ENCODE results near the gene SLC4A7.
"Not testable (repeated sequence)": the region's sequence is repeated elsewhere in the genome, so short reads cannot be mapped to it uniquely, and the experiment has no call there.

The SLC4A7 gene

DNA sequence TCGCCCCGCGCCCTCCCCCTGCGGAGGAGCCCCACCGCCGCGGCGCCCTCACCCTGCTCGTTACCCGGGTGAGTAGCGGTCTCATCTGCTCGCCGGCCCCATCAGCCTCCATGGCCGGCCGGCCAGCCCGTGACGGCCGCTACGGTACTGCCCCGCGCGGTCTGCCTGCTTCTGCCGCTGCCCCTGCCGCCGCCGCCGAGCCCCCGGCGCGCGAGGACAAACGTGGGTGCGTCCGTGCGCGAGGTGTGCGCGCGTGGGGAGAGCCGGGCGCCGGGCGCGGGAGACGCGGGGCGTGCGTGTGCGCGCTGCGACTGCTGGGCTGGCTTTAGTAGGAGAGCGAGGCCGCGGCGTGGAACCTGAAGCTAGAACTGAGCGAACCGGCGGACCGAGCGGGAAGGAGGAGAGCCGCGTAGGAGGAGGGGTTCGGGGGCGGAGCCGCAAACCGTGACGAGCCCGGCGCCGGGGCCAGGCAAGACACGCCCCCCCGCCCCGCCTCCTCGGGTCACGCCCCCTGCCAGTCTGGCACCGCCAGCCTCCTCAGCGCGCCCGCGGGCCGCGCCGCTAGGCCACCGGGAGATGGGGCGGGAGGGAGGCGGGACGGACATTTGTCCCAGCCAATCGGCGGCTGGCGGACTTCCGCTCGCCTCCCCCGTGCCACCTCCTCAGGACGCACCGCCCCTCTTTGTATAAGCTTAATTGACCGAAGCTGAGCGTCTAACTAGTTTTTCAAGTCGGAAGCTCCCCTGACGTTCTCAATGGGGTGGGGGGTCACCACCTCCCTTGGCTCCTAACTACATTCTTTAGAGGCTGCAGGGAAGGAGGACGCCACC is at the start of gene SLC4A7:
Gene SLC4A7, minus strand, starts transcription at position 370 of the 830 bp plus-strand sequence. Its CDS starts 258 bp downstream, at position 112.
- DNase-seq (ENCODE audit: extremely low read depth in 1 of 2, low read depth in 1 of 2) = peak; percentile 94 to 100

DNA sequence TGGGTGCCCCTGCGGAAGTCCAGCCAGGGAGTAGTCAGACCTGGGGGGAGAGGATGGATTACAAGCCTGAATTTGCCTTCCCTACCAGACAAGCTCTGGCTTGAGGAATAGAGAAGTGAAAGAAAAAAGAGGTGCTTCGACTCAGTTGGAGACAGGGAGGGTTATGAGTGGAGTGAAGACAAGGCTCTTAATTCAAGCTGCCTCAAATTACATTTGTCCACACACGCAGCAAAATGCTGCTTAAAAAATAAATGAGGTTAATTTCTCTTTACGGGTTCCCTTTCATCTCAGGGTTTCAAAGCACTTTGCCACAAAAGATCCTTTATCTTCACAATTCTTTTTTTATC is 49.0 kb upstream of the SLC4A7 start:
- no peak for DNase-seq (ENCODE audit: extremely low read depth in 1 of 2, low read depth in 1 of 2)

DNA sequence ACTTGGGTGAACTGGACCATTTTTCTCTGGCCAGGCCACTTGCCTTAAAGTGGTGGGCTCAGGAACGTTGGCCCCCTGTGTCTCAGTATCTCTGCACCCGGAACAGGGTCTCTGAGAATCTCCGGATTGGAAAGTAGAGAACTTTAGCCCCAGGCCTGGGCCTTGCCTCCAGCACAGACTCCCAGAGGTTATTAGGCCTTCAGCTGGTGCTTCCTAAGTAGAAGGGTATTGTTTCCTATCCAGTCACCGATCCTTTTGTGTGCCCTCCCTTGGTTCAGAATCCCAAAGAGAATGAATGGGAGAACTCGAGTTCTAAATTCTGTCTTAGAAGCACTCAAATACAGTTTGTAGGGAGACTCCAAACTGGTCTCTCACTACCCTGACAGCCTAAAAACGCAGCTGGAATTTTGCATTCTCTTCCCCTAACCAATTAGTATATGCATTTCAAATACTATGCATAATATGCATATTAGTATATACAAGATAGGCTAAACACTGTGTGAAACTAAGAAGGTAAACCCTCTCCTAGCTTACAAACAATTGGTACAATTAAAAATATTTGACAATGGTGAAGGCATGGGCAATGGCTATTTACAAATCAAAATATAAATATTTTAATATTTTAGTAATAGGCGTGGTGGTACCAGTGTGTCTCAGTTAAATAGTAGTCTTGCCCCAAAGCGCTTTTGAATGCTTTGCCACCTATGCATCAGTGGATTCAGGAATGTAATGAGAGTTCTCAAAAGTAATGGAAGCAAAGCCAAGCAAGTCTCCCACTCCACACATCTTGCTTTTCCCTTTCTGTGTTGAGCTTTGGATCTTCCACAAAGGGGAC is 48.5 kb upstream of the SLC4A7 start:
- no peak for DNase-seq (ENCODE audit: extremely low read depth in 1 of 2, low read depth in 1 of 2)

DNA sequence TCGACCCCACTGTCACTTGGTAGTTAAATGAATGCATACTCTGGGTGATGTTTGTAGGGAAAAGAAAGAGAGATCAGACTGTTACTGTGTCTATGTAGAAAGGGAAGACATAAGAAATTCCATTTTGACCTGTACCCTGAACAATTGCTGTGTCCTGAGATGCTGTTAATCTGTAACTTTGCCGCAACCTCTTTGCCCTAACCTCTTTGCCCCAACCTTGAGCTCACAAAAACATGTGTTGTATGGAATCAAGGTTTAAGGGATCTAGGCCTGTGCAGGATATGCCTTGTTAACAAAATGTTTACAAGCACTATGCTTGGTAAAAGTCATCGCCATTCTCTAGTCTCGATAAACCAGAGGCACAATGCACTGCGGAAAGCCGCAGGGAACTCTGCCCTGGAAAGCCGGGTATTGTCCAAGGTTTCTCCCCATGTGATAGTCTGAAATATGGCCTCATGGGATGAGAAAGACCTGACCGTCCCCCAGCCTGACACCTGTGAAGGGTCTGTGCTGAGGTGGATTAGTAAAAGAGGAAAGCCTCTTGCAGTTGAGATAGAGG is 47.1 kb upstream of the SLC4A7 start:
- DNase-seq (ENCODE audit: extremely low read depth in 1 of 2, low read depth in 1 of 2) = not testable (repeated sequence)

DNA sequence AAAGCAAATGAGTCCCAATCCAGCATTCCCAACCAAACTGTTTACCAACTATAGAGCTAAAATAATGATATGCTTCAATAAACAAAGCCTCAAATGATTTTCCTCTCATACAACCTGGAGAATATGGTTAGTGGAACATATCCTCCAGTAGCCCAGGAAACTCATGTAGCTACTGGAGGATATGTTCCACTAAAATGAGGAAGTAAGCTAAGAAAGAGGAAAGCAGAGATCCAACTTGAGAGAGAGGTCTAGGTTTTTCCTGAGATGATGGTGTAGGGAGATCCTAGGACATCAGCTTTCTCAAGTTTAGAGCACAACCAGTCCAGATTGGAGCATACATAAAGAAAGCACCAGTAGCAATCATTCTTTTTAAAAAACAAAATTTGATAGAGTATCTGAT is 44.6 kb upstream of the SLC4A7 start:
- DNase-seq (ENCODE audit: extremely low read depth in 1 of 2, low read depth in 1 of 2) = no peak

DNA sequence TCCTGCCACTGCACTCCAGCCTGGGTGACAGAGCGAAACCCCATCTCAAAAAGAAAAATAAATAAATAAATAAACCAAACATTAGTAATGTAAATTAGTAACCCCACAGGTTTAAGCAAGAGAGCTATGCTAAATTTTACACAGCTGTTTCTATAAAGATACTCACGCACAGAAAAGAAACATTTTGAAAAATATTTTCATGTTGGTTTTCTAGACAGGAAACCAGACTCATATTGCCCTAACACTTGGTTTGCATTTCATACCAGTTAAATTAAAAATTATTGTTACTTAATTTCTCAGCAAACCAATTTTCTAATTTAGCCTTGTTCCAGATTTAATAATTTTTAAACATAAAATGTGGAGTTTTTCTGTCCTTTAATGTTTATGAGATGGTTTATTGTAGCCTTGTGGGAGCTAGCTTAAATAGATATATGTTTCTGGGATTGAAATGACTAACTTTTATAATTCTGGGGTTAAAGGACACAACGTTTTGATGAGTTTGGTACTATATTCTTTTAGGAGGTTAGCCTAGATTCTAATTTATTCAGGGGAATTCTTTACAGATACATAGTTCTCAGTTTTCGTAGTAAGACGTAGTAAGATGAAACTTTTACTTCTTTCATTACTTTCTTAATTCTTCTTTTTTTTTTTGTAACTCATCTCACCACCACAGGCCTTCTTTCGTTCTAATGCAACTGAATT is 42.6 kb upstream of the SLC4A7 start:
- DNase-seq (ENCODE audit: extremely low read depth in 1 of 2, low read depth in 1 of 2) = no peak

DNA sequence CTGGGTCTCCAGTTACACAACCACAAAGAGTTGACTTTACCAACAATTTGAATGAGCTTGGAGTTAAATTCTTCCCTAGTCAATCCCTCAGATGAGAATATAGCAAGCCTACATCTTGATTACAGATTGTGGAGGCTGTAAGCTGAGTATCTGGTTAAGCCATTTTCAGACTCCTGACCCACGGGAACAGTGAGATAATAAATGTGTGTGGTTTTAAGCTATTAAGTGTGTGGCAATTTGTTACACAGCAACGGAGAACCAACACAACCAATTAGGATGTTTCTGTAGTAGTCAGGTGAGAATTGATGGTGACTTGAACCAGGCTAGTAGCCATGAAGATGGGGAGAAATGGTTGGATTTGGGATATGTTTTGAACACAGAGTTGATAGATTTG is 37.7 kb upstream of the SLC4A7 start:
- DNase-seq (ENCODE audit: extremely low read depth in 1 of 2, low read depth in 1 of 2) = no peak

DNA sequence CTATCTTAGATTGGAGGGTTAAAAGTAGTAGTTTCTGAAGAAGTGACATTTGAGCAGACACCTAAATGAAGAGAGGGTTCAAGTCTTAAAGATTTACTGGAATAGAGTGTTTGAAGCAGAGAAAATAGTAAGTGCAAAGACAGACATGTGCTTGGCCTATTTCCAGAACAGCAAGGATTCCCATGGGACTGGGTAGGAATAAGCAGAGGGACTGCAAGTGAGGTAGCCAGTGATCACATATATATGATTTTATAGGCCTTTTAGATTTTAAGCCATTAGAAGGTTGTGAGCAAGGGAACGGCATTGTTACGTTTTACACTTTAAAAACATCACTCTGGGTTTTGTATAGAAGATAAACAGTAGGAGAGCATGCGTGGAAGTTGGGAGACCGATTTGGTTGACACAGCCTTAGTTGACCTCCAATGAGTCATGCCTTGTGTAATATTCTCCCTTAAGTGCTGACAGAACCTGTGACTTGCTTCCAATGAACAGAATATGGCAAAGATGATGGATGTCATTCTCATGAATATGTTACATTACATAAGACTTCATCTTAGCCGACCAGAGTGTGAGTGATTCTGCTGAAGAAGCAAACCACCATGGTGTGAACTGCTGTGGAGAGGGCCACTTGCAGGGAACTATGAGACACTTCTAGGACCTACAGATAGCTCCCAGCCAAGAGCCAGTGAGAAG is 37.1 kb upstream of the SLC4A7 start:
- DNase-seq (ENCODE audit: extremely low read depth in 1 of 2, low read depth in 1 of 2) = no peak

DNA sequence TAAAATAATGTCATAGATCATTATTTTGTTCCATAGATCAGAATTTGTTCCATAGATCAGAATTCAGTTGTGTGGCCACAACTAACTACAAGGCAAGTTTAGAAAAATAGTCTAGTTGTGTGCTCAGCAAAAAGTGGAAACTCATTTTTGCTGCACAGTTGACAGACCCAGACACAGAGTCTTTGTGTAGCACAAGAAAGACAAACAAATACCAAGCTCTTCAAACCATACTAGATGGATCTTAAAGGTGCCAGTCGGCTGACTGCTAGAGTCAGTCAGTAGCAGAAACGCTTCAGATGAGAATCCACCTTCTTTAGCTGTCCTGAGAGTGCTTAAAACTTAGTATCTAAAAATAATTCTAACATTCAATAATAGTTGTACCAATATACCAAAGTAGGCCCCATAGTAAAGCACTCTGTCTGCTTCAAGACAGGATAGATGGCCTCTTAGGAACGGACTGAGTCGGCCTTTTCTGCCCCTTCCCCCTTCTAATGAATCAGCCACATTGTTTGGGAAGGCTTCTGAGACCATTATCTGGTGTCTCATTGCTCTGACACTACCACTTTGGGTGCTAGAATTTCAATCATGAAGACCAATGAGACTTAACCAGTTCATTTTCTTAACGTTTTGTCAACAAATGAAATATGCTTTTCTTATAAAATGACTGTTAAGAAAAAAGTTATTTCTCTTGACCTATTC is 27.7 kb upstream of the SLC4A7 start:
- no peak for DNase-seq (ENCODE audit: extremely low read depth in 1 of 2, low read depth in 1 of 2)

DNA sequence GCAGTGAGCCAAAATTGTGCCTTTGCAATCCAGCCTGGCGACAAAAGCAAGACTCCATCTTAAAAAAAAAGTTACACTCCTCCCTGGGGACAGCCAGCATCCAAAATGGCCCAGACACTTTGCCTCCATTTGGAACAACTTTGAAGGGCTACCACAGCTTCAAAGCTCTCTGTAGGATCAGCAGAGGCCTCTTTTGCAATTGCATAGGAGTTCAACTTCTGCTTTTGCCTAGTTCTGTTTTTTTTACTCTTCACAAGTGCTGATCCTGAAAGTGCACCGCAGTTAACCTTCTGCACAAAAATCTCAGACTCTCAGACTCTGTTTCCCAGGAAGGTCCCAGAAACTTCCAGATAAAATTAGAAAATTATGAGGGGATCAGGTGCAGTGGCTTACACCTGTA is 25.2 kb upstream of the SLC4A7 start:
- DNase-seq (ENCODE audit: extremely low read depth in 1 of 2, low read depth in 1 of 2) = no peak

DNA sequence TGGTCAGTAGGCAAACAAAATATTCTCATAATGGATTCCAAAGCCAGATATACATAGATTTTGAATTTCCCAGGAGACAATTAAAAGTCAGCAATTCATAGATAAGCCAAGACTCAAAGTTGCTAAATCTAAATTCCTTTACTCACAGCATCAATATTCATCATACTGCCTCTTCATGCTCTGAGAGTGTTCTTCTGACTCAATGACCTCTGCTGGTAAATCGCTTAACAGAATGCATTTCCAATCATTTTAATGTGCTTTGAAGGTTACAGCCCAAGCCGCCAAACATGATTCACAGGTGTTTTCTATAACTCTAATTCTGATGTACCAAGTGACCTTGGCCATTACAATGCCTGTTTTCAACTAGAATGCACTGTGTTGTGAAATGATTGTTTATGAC is 24.2 kb upstream of the SLC4A7 start:
- DNase-seq (ENCODE audit: extremely low read depth in 1 of 2, low read depth in 1 of 2) = no peak

DNA sequence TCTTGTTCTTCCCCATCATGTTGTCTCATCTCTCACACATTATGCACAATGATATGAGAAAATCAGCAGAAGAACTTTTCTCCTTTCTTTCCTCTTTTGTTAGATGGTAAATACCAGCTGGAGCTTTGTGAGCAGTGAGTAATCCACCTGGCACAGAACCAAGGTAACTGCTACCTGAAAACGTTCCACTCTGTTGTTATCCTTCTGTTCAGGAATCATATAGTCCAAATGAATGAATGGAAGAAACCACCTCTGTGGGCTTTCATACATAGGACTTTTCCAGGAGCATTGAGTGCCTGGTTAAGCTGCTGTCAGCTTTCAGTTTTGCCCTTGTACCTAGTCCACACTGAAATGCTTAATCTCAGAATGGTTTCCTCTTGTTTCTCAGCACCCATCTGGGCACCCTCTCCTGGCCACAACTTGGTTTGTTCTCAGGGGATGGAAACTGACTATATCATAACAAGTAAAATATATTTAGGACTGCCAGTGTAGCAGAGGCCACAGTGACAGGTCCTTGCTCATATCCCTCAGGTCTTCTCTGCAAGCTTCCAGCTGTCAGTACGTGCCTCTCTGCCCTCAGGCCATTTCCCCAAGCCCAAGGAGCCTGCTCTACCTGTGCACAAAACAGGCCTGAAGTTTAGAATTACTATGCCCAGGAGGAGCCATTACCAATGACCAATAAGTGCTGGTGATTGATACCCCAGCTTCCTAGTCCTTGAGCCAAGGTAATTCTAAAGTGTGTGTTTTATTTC is 23.5 kb upstream of the SLC4A7 start:
- no peak for DNase-seq (ENCODE audit: extremely low read depth in 1 of 2, low read depth in 1 of 2)

DNA sequence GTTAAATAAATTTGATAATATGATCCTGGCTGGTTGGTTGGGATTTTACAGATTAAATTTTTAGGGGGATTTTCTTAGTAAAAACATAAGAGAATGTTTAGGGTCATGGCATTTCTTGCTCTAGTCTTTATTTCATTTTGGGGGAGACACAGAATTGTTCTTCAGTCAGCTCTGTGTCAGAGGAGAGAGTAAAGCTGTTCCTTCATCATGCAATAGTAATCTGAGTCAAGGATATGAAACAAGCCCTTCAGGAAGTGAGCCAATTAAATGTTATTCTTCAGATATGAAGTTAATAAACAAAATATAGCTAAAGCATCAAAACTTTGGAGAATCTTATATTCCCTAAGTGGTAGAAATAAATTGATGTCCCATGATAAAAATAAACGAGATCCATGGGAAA is 22.9 kb upstream of the SLC4A7 start:
- DNase-seq (ENCODE audit: extremely low read depth in 1 of 2, low read depth in 1 of 2) = no peak

DNA sequence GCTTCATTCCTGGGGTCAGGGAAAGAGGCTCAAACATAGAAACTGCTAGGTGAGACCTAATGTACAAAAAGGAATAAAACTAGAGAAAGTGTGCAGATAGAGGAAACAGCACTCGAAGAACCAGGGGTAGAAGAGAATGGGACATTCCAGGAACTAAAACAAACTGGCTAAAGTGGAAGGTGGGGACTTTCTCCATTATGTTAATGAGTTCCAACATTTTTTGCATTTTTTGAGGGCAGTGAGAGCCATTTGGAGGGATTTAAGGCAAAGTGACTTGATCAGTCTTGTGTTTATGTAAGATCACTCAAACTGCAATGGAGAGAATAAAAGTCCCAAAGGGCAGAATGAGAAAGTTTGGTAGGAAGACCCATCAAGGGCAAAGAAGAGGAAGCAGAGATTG is 20.6 kb upstream of the SLC4A7 start:
- no peak for DNase-seq (ENCODE audit: extremely low read depth in 1 of 2, low read depth in 1 of 2)

DNA sequence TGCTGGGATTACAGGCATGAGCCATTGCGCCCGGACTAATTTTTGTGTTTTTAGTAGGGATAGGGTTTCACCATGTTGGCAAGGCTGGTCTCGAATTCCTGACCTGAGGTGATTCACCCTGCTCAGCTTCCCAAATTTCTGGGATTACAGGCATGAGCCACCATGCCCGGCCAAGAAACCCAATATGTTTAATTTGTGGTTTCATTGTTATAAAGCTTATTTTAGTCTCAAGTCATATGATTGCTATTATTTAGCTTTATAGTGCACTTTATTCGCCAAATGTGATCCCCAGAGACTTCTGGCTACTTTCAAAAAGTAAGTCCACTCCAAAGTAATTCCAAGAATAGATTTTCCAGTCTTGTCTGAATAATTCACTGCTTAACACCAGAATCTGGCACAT is 19.3 kb upstream of the SLC4A7 start:
- no peak for DNase-seq (ENCODE audit: extremely low read depth in 1 of 2, low read depth in 1 of 2)

DNA sequence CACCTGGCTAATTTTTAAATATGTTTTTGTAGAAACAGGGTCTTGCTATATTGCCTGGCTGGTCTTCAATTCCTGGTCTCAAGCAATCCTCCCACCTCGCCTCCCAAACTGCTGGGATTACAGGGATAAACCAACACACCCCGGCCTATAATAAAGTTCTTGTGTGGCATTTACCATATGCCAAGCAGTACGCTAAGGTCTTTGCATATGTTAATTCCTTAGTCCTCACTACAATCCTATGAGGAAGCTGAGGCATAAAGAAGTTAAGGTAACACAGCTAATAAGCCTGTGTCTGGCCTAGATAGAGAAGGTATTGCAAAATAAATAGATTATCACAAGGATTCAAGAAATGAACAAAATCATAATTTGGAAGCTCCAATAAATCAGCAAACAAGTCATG is 17.6 kb upstream of the SLC4A7 start:
- DNase-seq (ENCODE audit: extremely low read depth in 1 of 2, low read depth in 1 of 2) = no peak

DNA sequence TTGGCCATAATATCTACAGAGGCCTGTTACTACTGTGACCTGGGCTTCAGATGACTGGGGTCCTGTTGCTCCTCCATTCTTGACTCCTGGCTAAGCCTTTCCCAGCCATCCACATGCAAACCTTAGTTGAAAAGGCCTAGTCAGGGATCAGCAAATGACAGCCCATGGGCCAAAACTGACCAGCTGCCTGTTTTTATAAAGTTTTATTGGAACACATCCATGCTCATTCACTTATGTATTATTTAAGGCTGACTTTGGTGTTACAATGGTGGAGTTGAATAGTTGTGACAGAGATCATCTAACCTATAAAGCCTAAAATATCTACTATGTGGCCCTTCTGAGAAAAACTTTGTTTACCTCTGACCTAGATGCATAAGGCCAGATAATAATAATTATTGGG is 16.8 kb upstream of the SLC4A7 start:
- no peak for DNase-seq (ENCODE audit: extremely low read depth in 1 of 2, low read depth in 1 of 2)

DNA sequence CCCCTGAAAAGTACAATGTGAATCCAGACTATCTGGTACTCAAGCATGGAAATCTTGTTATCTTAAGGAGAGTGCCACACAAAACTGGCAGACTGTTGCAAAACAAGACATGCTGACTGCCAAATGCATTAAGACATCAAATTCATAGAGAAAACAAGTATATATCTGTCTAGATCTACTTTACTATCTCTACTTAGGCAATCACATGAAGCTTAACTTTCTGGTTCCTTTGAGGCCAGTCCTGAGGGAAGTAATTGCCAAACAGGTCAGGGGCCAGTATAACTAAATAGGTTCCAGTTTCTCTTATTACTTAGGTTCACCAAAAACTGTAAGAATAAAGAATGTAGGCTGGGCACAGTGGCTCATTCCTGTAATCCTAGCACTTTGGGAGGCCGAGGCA is 15.9 kb upstream of the SLC4A7 start:
- DNase-seq (ENCODE audit: extremely low read depth in 1 of 2, low read depth in 1 of 2) = no peak

DNA sequence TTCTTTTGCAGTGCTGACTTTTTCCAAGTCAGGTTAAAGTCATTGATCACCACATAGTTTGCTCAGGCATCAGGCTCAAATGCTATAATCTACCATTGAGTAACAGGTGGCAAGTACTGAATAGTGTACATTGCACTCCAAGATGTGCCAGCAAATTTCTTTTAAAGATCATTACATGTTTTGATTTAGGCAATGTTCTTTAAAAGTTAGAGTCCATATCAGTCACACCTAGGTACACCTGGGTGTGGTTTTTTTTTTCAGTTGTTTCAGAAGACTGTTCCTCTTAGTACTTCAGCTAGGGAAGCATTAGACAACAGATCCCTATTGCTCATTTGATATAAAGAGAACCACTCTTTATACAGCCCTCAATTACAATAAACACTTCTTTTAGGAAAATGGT is 10.6 kb upstream of the SLC4A7 start:
- no peak for DNase-seq (ENCODE audit: extremely low read depth in 1 of 2, low read depth in 1 of 2)

Data from activated CD8-positive, alpha-beta memory T cell treated with anti-CD3 and anti-CD28 coated beads for 1 hour (primary cell).